CD14-positive monocyte (primary cell): ENCODE measurements around the gene SALL3. TPM values are rescaled to one million over a fixed set of nuclear protein-coding genes. Genes with fewer than 3 reads are reported as not detected.

Source experiments
- DNase-seq, 3 donors: peaks; one replicate each; pipeline ENCODE4 v3.0.0-alpha.2; 2011 to 2022
- H2AFZ ChIP-seq: 2 replicates; pipeline ENCODE4 v1.6.0; 2012; ENCODE audit warnings: mild to moderate bottlenecking, low read depth, low read length, inconsistent platforms; ENCODE audit not compliant: insufficient read depth, poor library complexity, severe bottlenecking
- H3K27ac ChIP-seq, 2 donors: 1 replicate in 1 of 2; 2 replicates in 1 of 2; pipeline ENCODE4 v1.5.1; 2012 to 2013; ENCODE audit warnings: low read length in 2 of 2, control low read depth in 1 of 2, inconsistent platforms in 1 of 2, low read depth in 1 of 2, mild to moderate bottlenecking in 1 of 2
- H3K27me3 ChIP-seq, 2 donors: one replicate each; pipeline versions ENCODE4 v1.6.0 to v1.6.1; 2011 to 2013; ENCODE audit warnings: low read length in 2 of 2; ENCODE audit not compliant: control insufficient read depth in 2 of 2, insufficient read depth in 2 of 2
- H3K36me3 ChIP-seq, 2 donors: replicated peaks in 1 of 2; 1 replicate in 1 of 2; 2 replicates in 1 of 2; pipeline versions ENCODE4 v1.5.1 to v1.6.1; 2012 to 2013; ENCODE audit warnings: low read length in 2 of 2, control low read depth in 1 of 2, inconsistent platforms in 1 of 2, mild to moderate bottlenecking in 1 of 2; ENCODE audit not compliant: insufficient read depth in 2 of 2, control insufficient read depth in 1 of 2
- H3K4me1 ChIP-seq, 2 donors: 1 replicate in 1 of 2; 2 replicates in 1 of 2; pipeline versions ENCODE4 v1.5.1 to v1.6.1; 2012 to 2013; ENCODE audit warnings: low read length in 2 of 2, control low read depth in 1 of 2, inconsistent platforms in 1 of 2, mild to moderate bottlenecking in 1 of 2, moderate library complexity in 1 of 2; ENCODE audit not compliant: insufficient read depth in 2 of 2, control insufficient read depth in 1 of 2
- H3K4me2 ChIP-seq: replicated peaks from 2 replicates; pipeline ENCODE3; 2012; ENCODE audit warnings: low read length, moderate library complexity, mild to moderate bottlenecking; ENCODE audit not compliant: poor library complexity, severe bottlenecking; ENCODE audit errors: extremely low read depth
- H3K4me3 ChIP-seq, 3 experiments: fragments of 200-600 bp in 1 of 3; sonication (generic) in 1 of 3; replicated peaks in 1 of 3; 1 replicate in 2 of 3; 2 replicates in 1 of 3; pipeline ENCODE4 v1.5.1; 2011 to 2013; ENCODE audit warnings: low read length in 3 of 3, mild to moderate bottlenecking in 3 of 3, control low read depth in 2 of 3, low read depth in 2 of 3, inconsistent platforms in 1 of 3, moderate library complexity in 1 of 3
- H3K79me2 ChIP-seq: 2 replicates; pipeline ENCODE4 v1.6.0; 2012; ENCODE audit warnings: mild to moderate bottlenecking, control low read depth, inconsistent platforms, low read length, moderate library complexity; ENCODE audit not compliant: insufficient read depth
- H3K9ac ChIP-seq: 2 replicates; pipeline ENCODE4 v1.6.0; 2017; ENCODE audit warnings: low read length, mild to moderate bottlenecking; ENCODE audit not compliant: insufficient read depth, poor library complexity, severe bottlenecking
- H3K9me3 ChIP-seq, 2 donors: replicated peaks in 1 of 2; 1 replicate in 1 of 2; 2 replicates in 1 of 2; pipeline versions ENCODE4 v1.5.1 to v1.6.1; 2012 to 2013; ENCODE audit warnings: low read length in 2 of 2, control low read depth in 1 of 2; ENCODE audit not compliant: control insufficient read depth in 1 of 2, insufficient read depth in 1 of 2
- H4K20me1 ChIP-seq: 2 replicates; pipeline ENCODE4 v1.6.0; 2012; ENCODE audit warnings: mild to moderate bottlenecking, low read length, control low read depth, moderate library complexity; ENCODE audit not compliant: insufficient read depth
- H3K27ac Mint-ChIP-seq, 7 donors: one replicate each; pipeline ENCODE4 v1.8.0; 2020; ENCODE audit warnings: mild to moderate bottlenecking in 7 of 7, mixed read lengths in 7 of 7, moderate library complexity in 6 of 7, inconsistent platforms in 2 of 7
- H3K27me3 Mint-ChIP-seq, 3 donors: one replicate each; pipeline ENCODE4 v1.8.0; 2021 to 2022; ENCODE audit warnings: low read depth in 3 of 3, mild to moderate bottlenecking in 3 of 3, mixed read lengths in 3 of 3, moderate library complexity in 3 of 3, inconsistent platforms in 1 of 3
- H3K36me3 Mint-ChIP-seq, 2 donors: one replicate each; pipeline ENCODE4 v1.8.0; 2020; ENCODE audit warnings: mixed read lengths in 2 of 2, inconsistent platforms in 1 of 2, mild to moderate bottlenecking in 1 of 2
- H3K4me1 Mint-ChIP-seq: one replicate; pipeline ENCODE4 v1.8.0; 2020; ENCODE audit warnings: mild to moderate bottlenecking, mixed read lengths
- H3K4me3 Mint-ChIP-seq, 2 donors: one replicate each; pipeline ENCODE4 v1.8.0; 2020; ENCODE audit warnings: mild to moderate bottlenecking in 2 of 2, mixed read lengths in 2 of 2, moderate library complexity in 1 of 2
- H3K9me3 Mint-ChIP-seq, 7 donors: one replicate each; pipeline ENCODE4 v1.8.0; 2020 to 2022; ENCODE audit warnings: mixed read lengths in 7 of 7, mild to moderate bottlenecking in 6 of 7, moderate library complexity in 6 of 7, inconsistent platforms in 2 of 7
- WGBS: methylation state at CpG from one replicate; pipeline ENCODE4 v1.1.5; 2013; ENCODE audit warnings: missing lambda C conversion rate; ENCODE audit not compliant: insufficient coverage; 5-methylcytosine and 5-hydroxymethylcytosine counted together
- intact Hi-C, 2 donors: fragments of 100-400 bp; cut with micrococcal nuclease; formaldehyde crosslinking; loops; one replicate each; pipeline versions ENCODE4 v1.15.0 to v1.15.1; 2023
- polyA plus RNA-seq, 3 donors: library from polyadenylated mRNA; depleted of rRNA in 1 of 3; unstranded in 2 of 3; stranded (reverse) in 1 of 3; fragments of 300-500 nt in 2 of 3; fragments of >200 nt in 1 of 3; fragmentation: Illumina TruSeq in 2 of 3; gene quantifications; 1 replicate in 2 of 3; 2 replicates in 1 of 3; pipeline ENCODE4 v1.2.3, GENCODE V29; 2012 to 2021
- TF ChIP-seq, protein P1 (sequence below): fragments of 200-600 bp; IDR thresholded peaks from one replicate; pipeline ENCODE4 v1.8.0; 2022; ENCODE audit warnings: antibody characterized with exemption, mild to moderate bottlenecking

The SALL3 gene
- polyA plus RNA-seq, 3 donors: not detected

DNA sequence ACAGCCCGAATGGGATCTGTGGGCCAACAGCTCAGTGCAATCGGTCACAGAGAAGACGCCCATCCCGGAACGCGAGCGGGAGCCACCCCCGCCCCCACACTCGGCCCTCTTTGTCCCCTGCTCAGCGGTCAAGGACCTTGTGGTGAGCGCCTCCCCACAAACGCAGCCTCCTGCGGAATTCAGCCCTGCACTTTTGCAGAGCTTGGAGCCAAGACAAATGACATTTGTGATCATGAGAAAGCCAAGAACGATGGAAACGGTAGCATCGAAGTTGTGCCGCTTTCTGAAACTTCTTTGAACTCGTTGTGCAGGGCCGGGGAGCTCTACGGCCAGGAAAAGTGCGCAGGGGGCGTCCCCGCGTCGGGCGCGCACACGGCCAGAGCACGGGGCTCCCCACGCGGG lies 6.7 kb upstream of the SALL3 start:
- no peaks in the 10 kb centered on the region for H4K20me1 ChIP-seq
- no peaks in the 10 kb centered on the region for H3K4me1 Mint-ChIP-seq
- peaks cover 0 to 10% (median 0%) of the 10 kb centered on the region in 7 donors for H3K9me3 Mint-ChIP-seq
- H3K27ac ChIP-seq: no peak overlapping the region
- no peaks in the 10 kb centered on the region for H3K4me1 ChIP-seq
- peaks cover 37 to 62% of the 10 kb centered on the region in 2 donors for H3K27me3 ChIP-seq
- H3K36me3 Mint-ChIP-seq: no peaks in the 10 kb centered on the region
- H3K4me2 ChIP-seq: no peak overlapping the region
- H3K9me3 ChIP-seq: peaks cover 0 to 25% of the 10 kb centered on the region in 2 donors
- no peak overlapping the region for H3K9ac ChIP-seq
- H2AFZ ChIP-seq: no peak overlapping the region
- no peak overlapping the region for H3K4me3 ChIP-seq
- no peaks in the 10 kb centered on the region for H3K36me3 ChIP-seq
- H3K27ac Mint-ChIP-seq: no peak overlapping the region
- 7% methylated on average over 31 of the region's 31 CpGs for WGBS
- intact Hi-C loops: no loop called here
- TF ChIP-seq, protein P1, sequence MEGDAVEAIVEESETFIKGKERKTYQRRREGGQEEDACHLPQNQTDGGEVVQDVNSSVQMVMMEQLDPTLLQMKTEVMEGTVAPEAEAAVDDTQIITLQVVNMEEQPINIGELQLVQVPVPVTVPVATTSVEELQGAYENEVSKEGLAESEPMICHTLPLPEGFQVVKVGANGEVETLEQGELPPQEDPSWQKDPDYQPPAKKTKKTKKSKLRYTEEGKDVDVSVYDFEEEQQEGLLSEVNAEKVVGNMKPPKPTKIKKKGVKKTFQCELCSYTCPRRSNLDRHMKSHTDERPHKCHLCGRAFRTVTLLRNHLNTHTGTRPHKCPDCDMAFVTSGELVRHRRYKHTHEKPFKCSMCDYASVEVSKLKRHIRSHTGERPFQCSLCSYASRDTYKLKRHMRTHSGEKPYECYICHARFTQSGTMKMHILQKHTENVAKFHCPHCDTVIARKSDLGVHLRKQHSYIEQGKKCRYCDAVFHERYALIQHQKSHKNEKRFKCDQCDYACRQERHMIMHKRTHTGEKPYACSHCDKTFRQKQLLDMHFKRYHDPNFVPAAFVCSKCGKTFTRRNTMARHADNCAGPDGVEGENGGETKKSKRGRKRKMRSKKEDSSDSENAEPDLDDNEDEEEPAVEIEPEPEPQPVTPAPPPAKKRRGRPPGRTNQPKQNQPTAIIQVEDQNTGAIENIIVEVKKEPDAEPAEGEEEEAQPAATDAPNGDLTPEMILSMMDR: no peak
- H3K27me3 Mint-ChIP-seq: peaks cover 57 to 77% (median 59%) of the 10 kb centered on the region in 3 donors
- H3K4me3 Mint-ChIP-seq: peak overlapping the region in 1 of 2 donors; percentile 76
- no peaks in the 10 kb centered on the region for H3K79me2 ChIP-seq
- DNase-seq: no peak

DNA sequence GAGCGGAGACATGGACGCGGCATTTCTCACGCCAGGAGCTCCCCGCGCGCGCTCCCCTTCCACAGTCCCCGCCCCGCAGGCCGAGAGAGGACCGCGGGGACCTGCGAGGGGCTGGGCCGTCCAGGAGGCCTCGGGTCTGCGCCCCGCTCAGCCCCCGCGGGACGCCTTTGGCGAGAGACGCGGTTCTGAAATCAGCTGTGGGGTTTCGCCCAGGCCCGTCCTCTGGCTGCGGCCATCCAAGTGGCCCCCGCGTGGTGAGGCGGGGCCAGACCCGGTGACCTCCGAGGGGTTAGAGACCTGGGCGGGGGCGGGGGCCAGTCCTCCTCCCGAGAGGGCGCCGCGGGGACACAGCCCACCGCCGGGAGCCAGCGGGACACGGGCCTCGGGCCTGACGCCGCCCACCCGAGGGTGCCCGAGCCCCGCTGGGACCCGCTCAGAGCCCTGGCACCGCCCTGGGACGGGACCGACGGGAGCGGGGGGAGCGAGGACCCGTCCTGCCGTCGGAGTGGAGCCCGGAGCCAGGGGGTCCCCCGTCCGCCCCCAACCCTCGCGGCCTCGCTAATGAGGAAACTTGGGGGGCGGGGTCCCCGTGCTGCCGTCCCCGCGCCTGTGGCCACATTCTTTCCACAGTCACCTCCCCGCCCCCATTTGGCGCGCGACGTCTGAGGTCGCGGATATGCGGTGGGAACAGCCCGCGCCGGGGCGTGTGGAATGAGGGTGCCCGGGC lies 6.1 kb upstream of the SALL3 start:
- H3K4me1 ChIP-seq: no peaks in the 10 kb centered on the region
- no peaks in the 10 kb centered on the region for H3K36me3 ChIP-seq
- H3K27ac ChIP-seq: no peak overlapping the region
- H3K4me3 Mint-ChIP-seq: peak overlapping the region in 1 of 2 donors; percentile 76
- 8% methylated on average over 76 of the region's 82 CpGs for WGBS
- H2AFZ ChIP-seq: no peak overlapping the region
- no peaks in the 10 kb centered on the region for H4K20me1 ChIP-seq
- H3K27me3 ChIP-seq: peaks cover 37 to 68% of the 10 kb centered on the region in 2 donors
- H3K27ac Mint-ChIP-seq: no peak overlapping the region
- TF ChIP-seq, protein P1: no peak
- H3K27me3 Mint-ChIP-seq: peaks cover 62 to 80% (median 64%) of the 10 kb centered on the region in 3 donors
- intact Hi-C loops: no loop called here
- no peak overlapping the region for H3K9ac ChIP-seq
- H3K79me2 ChIP-seq: no peaks in the 10 kb centered on the region
- peaks cover 0 to 29% of the 10 kb centered on the region in 2 donors for H3K9me3 ChIP-seq
- no peak overlapping the region for H3K4me3 ChIP-seq
- H3K9me3 Mint-ChIP-seq: peaks cover 0 to 14% (median 2%) of the 10 kb centered on the region in 7 donors
- no peaks in the 10 kb centered on the region for H3K36me3 Mint-ChIP-seq
- no peak for DNase-seq
- H3K4me2 ChIP-seq: no peak overlapping the region
- H3K4me1 Mint-ChIP-seq: no peaks in the 10 kb centered on the region
